Activated CD4-positive, CD25-positive, alpha-beta regulatory T cell treated with anti-CD3 and anti-CD28 coated beads, Interleukin-2, amount 50 U/mL, for 72 hours (primary cell): ENCODE measurements around the gene DPH7.
"Not testable (repeated sequence)": the region's sequence is repeated elsewhere in the genome, so short reads cannot be mapped to it uniquely, and the experiment has no call there.

Experiments
- DNase-seq: peaks from one replicate; pipeline ENCODE4 v3.0.0; 2021

DPH7 gene

GRCh38 chr9:137606005-137606621 is 27.4 kb upstream of the DPH7 start:
- peak; percentile 54 for DNase-seq

- peak; percentile 84 for DNase-seq
These were observed 26.6 kb upstream of the DPH7 start, which contains the start of gene ARRDC1 for GRCh38 chr9:137605121-137606004. Gene ARRDC1, plus strand, starts transcription at chr9:137605686. Its CDS starts 32 bp downstream, at chr9:137605718.

- DNase-seq = no peak
These were observed 25.8 kb upstream of the DPH7 start for GRCh38 chr9:137604345-137605086.

- DNase-seq = no peak
These were observed 25.2 kb upstream of the DPH7 start for GRCh38 chr9:137603879-137604278.

GRCh38 chr9:137602661-137603060 is 23.9 kb upstream of the DPH7 start:
- DNase-seq = no peak

- DNase-seq = no peak
These were observed 20.2 kb upstream of the DPH7 start for GRCh38 chr9:137598943-137599342.

- DNase-seq = not testable (repeated sequence)
These were observed 17.9 kb upstream of the DPH7 start for GRCh38 chr9:137596577-137596976.

- no peak for DNase-seq
These were observed 14.5 kb upstream of the DPH7 start for GRCh38 chr9:137593176-137593575.

- no peak for DNase-seq
These were observed 14.0 kb upstream of the DPH7 start for GRCh38 chr9:137592767-137593166.

- DNase-seq = peak; percentile 95
These were observed 12.0 kb upstream of the DPH7 start, which contains the start of gene ZMYND19 for GRCh38 chr9:137590469-137591383. Gene ZMYND19, minus strand, starts transcription at chr9:137590512. Its CDS starts 249 bp downstream, at chr9:137590263.

GRCh38 chr9:137590123-137590468 is 11.4 kb upstream of the DPH7 start:
- DNase-seq = no peak

GRCh38 chr9:137589441-137590122 is 10.9 kb upstream of the DPH7 start:
- DNase-seq = peak; percentile 42

GRCh38 chr9:137588891-137589290 is 10.2 kb upstream of the DPH7 start:
- no peak for DNase-seq

GRCh38 chr9:137588311-137588710 is 9.6 kb upstream of the DPH7 start:
- no peak for DNase-seq

GRCh38 chr9:137586854-137587253 is 8.1 kb upstream of the DPH7 start:
- DNase-seq = no peak

- DNase-seq = no peak
These were observed 5.2 kb upstream of the DPH7 start for GRCh38 chr9:137583957-137584356.

- no peak for DNase-seq
These were observed 4.6 kb upstream of the DPH7 start for GRCh38 chr9:137583347-137583746.

- no peak for DNase-seq
These were observed 3.6 kb upstream of the DPH7 start for GRCh38 chr9:137582286-137582860.

GRCh38 chr9:137581361-137582285 is 2.9 kb upstream of the DPH7 start:
- no peak for DNase-seq

GRCh38 chr9:137580954-137581322 is 2.2 kb upstream of the DPH7 start:
- no peak for DNase-seq
